ENCODE measurements around the gene HOXD13. TPM values are rescaled to one million over a fixed set of nuclear protein-coding genes. Genes with fewer than 3 reads are reported as not detected.
A peak's percentile ranks its signal among the peaks of the same experiment; 100 is the strongest.

The HOXD13 gene
- total RNA-seq, 1 donor from 2014 or later = not detected

DNA sequence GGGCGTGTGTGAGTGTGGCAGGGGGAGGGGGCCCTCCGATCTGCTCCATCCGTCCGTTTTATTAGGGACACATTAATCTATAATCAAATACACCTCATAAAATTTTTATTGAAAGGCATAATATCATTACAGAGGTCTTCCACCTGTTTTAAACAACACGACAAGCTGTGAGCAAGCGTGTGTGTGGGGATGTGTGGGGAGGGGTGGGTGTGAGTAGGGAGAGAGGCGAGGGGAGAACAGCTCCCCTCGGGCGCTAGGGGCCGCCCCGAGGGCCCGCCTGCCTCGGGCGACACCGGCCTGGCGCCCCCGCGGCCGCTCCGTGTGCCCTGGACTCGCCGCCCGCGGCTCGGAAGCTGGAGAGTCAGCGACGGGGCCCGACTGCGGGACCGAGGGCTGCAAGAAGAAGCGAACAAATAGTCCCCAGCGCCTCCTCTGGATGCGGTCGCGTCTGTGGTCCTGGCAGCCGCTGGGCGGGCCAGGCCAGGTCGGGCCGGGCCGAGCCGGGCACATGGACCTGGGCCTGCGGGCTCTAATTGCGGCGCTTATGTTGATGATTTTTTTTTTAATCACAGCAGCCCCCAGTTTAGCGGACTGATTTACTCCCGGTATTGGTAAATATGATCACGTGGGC, 29.6 kb downstream of the HOXD13 start:
- Mint-ChIP-seq H3K4me3 (ENCODE audit: low read depth) (peak overlapping the region; percentile 61), H3K4me1 (ENCODE audit: low read depth) (no peaks in the 10 kb centered on the region), H3K36me3 (ENCODE audit: insufficient read depth) (no peaks in the 10 kb centered on the region), H3K27ac (no peak overlapping the region), H3K9me3 (ENCODE audit: low read depth) (no peaks in the 10 kb centered on the region), H3K27me3 (peaks cover 92% of the 10 kb centered on the region)
- TF ChIP-seq, protein P1, sequence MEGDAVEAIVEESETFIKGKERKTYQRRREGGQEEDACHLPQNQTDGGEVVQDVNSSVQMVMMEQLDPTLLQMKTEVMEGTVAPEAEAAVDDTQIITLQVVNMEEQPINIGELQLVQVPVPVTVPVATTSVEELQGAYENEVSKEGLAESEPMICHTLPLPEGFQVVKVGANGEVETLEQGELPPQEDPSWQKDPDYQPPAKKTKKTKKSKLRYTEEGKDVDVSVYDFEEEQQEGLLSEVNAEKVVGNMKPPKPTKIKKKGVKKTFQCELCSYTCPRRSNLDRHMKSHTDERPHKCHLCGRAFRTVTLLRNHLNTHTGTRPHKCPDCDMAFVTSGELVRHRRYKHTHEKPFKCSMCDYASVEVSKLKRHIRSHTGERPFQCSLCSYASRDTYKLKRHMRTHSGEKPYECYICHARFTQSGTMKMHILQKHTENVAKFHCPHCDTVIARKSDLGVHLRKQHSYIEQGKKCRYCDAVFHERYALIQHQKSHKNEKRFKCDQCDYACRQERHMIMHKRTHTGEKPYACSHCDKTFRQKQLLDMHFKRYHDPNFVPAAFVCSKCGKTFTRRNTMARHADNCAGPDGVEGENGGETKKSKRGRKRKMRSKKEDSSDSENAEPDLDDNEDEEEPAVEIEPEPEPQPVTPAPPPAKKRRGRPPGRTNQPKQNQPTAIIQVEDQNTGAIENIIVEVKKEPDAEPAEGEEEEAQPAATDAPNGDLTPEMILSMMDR (IDR thresholded peaks at IDR 0.05; ENCODE audit: unreplicated experiment) = no peak
- no peak for DNase-seq (ENCODE audit: low spot score, unreplicated experiment)

DNA sequence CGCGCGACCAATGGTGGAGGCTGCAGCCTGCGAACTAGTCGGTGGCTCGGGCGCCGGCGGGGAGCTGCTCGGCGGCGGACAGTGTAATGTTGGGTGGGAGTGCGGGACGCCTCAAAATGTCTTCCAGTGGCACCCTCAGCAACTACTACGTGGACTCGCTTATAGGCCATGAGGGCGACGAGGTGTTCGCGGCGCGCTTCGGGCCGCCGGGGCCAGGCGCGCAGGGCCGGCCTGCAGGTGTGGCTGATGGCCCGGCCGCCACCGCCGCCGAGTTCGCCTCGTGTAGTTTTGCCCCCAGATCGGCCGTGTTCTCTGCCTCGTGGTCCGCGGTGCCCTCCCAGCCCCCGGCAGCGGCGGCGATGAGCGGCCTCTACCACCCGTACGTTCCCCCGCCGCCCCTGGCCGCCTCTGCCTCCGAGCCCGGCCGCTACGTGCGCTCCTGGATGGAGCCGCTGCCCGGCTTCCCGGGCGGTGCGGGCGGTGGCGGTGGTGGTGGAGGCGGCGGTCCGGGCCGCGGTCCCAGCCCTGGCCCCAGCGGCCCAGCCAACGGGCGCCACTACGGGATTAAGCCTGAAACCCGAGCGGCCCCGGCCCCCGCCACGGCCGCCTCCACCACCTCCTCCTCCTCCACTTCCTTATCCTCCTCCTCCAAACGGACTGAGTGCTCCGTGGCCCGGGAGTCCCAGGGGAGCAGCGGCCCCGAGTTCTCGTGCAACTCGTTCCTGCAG, 30.3 kb downstream of the HOXD13 start, which contains the start of gene HOXD9:
HOXD9 (plus strand) TSS at position 37 of the 728 bp plus-strand sequence; CDS start at position 87, 50 bp downstream.
- peak within 1 kb of the TSS; percentile 61 for H3K4me3 Mint-ChIP-seq (ENCODE audit: low read depth)
- no peak for DNase-seq (ENCODE audit: low spot score, unreplicated experiment)

DNA sequence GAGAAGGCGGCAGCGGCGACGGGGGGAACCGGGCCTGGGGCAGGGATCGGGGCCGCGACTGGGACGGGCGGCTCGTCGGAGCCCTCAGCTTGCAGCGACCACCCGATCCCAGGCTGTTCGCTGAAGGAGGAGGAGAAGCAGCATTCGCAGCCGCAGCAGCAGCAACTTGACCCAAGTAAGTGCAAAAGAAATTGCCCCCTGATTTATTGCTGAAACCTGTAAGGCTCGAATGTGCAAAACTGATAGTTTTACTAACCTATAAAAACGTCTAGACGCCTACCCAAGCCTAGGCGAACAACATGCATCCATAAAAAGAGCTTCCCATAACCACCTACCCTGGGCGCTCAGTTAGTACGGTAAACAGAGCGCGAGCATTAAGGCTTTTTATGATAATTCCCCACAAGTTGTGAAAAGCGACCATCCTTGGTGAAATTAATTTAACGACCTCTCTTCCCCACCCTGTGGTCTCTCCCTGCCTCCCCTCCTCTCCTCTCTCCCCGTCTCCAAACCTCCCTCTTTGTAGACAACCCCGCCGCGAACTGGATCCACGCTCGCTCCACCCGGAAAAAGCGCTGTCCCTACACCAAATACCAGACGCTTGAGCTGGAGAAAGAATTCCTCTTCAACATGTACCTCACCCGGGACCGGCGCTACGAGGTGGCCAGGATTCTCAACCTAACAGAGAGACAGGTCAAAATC, 31.0 kb downstream of the HOXD13 start:
- no peak for DNase-seq (ENCODE audit: low spot score, unreplicated experiment)
- no peaks in the 10 kb centered on the region for H3K9me3 Mint-ChIP-seq (ENCODE audit: low read depth)
- no peaks in the 10 kb centered on the region for H3K36me3 Mint-ChIP-seq (ENCODE audit: insufficient read depth)
- TF ChIP-seq, protein P1 (IDR thresholded peaks at IDR 0.05; ENCODE audit: unreplicated experiment) = no peak
- peaks cover 92% of the 10 kb centered on the region for H3K27me3 Mint-ChIP-seq
- peak overlapping the region; percentile 12 for H3K4me3 Mint-ChIP-seq (ENCODE audit: low read depth)
- no peaks in the 10 kb centered on the region for H3K4me1 Mint-ChIP-seq (ENCODE audit: low read depth)
- no peak overlapping the region for H3K27ac Mint-ChIP-seq

More for the DNA sequence above, 30.3 kb downstream of the HOXD13 start, which contains the start of gene HOXD9:
- no peaks in the 10 kb centered on the region for H3K36me3 Mint-ChIP-seq (ENCODE audit: insufficient read depth)
- TF ChIP-seq, protein P1 (IDR thresholded peaks at IDR 0.05; ENCODE audit: unreplicated experiment) = no peak
- H3K4me1 Mint-ChIP-seq (ENCODE audit: low read depth) = no peaks in the 10 kb centered on the region
- no peak within 1 kb of the TSS for H3K27ac Mint-ChIP-seq
- no peaks in the 10 kb centered on the region for H3K9me3 Mint-ChIP-seq (ENCODE audit: low read depth)
- peaks cover 92% of the 10 kb centered on the region for H3K27me3 Mint-ChIP-seq

DNA sequence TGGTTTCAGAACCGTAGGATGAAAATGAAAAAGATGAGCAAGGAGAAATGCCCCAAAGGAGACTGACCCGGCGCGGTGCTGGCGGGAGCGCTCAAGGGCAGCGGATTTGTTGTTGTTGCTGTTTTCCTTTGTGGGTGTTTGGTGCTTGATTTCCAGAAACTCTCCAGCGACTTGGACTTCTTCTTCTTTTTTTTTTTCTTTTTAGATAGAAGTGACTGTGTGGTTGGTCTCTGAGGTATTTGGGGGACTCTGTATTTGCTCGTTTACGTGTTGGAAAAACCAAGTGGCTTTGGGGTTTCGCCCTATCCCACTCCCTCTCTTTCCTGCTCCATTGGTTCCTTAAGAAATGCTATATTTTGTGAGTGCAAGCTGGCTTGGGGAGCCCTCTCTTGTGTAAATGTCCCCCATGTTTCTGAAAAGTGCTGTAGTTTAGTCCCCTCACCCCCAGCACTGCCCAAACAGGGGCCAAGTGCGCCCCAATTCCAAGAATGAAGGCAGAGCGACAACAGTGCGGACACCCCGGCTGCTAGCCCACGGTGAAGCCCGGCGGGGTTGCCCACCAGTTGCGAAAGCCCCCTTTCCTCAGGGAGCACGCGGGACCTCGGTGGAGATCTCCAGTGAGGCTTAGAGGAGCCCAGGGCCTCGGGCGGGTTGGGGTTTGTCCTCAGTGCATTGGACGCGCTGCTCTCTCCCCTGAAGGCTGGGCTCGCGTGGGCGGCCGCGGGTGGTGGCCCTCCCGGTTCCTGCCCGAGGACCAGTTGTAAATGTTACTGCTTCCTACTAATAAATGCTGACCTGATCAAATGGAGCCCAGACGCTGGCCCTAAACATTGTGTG, 31.8 kb downstream of the HOXD13 start:
- Mint-ChIP-seq H3K4me3 (ENCODE audit: low read depth) (peak overlapping the region; percentile 12), H3K27ac (no peak overlapping the region)

More for the DNA sequence above, 31.8 kb downstream of the HOXD13 start:
- peaks cover 92% of the 10 kb centered on the region for H3K27me3 Mint-ChIP-seq
- no peaks in the 10 kb centered on the region for H3K9me3 Mint-ChIP-seq (ENCODE audit: low read depth)
- H3K4me1 Mint-ChIP-seq (ENCODE audit: low read depth) = no peaks in the 10 kb centered on the region
- no peak for DNase-seq (ENCODE audit: low spot score, unreplicated experiment)
- TF ChIP-seq, protein P1 (IDR thresholded peaks at IDR 0.05; ENCODE audit: unreplicated experiment) = no peak
- H3K36me3 Mint-ChIP-seq (ENCODE audit: insufficient read depth) = no peaks in the 10 kb centered on the region
